8988T (cell line): ENCODE data around the gene ZNF573.
"Not testable (repeated sequence)": the region's sequence is repeated elsewhere in the genome, so short reads cannot be mapped to it uniquely, and the experiment has no call there.

ENCODE experiments used
- DNase-seq: peaks from one replicate; pipeline ENCODE4 v3.0.0; 2011

Gene ZNF573

DNA sequence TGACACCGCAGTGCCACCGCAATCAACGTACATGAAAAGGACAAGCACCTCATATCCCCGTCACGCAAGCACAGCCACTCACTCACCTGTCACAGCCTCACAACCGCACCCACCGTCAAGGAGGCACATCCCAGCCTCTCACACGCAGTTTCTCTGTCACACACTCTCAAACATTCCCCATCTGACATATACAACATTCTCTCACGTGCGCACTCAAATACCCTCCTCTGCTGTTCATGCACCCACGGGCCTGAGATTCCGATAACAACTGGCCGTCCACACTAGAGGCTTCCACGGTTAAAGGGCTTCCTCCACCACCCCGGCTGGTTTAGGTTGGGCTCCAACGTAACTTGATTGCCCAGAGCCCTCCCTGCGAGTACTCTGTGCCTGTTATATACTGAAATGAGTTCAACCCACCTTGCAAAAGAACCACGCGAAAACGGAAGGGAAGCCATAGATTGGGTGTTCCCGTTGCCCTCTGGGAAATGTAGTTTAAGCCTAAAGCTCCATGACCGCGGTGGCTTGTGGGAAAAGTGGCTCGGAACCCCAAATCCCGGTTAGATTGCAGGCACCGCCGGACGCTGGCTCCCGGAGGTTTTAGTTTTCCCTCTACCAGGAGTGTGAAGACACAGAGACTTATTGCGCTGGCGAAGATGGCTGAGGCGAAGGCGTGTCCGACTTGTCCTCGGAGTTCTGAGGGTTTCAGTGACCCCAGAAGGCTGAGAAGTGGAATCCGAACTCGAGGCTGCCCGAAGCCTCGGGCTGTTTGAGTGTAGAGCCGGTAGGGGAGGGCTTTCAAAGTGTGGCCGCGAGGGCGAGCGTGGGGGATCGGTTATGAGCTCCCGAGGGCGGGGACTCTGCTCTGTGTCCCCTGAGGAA, at the start of gene ZNF573:
Gene ZNF573, minus strand, starts transcription at position 460 of the 879 bp plus-strand sequence. CDS start 5,857 bp downstream, outside the sequence.
- peak; percentile 84 for DNase-seq

DNA sequence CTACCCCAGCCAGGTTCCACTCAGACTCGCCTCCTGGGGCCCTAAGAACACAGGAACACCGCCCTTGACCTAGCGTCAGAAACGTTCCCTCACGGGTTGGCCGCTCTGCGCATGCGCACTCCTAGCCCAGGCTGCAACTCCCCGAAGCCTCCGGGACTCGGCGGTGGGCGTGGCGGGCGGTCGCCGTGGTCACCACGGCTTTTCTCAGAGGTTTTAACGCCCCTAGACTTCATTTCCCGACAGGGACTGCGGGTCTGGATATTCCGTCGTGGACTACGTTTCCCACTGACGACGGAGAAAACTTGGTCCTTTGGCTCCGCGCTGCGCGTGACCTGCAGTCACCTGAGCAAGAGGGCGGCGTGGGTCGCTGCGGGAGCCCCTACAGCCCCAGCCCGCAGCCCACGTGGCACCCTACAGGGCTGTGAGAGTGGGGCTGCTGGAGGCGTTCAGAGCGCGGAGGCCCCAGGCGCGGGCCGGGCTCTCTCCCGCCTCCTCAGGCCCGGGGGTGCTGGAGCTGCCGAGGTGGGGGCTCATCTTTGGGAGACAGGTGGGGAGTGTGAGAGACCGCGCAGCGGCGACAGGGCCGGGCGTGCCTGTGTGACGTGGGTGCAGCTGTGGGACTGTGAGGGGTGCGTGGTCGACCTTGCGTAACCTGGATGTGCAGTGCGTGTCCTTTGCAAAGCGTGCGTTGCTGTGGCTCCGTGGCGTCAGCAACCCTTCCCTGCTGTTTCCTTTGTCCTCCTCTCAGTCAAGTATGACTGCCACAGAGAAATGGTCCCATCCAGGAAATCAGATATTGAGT, 38.0 kb upstream of the ZNF573 start:
- DNase-seq: no peak

DNA sequence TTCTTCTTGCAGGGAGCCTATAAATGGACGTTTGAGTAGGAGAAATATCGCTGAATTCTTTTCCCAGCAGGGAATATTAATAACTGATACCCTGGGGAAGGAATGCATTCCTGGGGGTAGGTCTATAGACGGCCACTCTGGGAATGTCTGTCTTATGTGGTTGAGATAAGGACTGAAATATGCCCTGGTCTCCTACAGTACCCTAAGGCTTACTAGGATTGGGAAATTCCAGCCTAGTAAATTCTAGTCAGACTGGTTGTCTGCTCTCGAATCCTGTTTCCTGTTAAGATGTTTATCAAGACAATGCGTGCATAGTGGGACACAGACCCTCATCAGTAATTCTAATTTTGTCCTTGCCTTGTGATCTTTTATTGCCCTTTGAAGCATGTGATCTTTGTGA, 36.2 kb upstream of the ZNF573 start:
- DNase-seq: not testable (repeated sequence)

DNA sequence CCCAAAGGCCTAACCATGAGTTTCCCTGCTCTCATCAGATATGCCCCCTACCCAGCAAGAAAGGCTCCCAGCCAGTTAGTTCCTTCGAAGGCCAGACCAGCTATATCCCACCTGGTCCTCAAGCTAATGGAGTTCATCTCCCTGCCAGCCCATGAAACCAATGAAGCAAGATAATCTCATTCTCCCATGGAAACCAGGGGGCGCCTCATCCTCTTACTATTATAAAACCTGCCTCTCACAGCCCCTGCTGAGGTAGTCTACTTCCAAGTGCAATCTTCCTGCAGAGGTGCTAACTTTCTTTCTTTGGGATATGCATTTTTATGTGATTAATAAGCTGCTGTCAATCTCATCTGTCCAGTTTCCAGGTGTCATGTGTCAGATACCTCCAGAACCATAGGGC, 34.0 kb upstream of the ZNF573 start:
- DNase-seq: no peak

DNA sequence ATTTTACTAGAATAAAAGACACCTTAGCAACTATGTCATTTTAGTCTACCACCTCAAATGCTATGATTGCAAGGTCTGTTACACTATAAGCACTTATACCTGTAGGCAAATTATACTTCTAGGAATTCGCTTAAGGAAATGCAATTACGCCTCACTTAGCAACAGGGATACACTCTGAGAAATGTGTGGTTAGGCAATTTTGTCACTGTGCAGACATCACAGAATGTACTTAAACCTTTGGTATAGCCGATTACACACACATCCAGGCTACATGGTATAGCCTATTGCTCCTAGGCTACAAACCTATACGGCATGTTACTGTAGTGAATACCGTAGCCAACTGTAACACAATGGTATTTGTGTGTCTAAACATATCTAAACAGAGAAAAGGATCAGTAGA, 30.0 kb upstream of the ZNF573 start:
- DNase-seq: no peak

DNA sequence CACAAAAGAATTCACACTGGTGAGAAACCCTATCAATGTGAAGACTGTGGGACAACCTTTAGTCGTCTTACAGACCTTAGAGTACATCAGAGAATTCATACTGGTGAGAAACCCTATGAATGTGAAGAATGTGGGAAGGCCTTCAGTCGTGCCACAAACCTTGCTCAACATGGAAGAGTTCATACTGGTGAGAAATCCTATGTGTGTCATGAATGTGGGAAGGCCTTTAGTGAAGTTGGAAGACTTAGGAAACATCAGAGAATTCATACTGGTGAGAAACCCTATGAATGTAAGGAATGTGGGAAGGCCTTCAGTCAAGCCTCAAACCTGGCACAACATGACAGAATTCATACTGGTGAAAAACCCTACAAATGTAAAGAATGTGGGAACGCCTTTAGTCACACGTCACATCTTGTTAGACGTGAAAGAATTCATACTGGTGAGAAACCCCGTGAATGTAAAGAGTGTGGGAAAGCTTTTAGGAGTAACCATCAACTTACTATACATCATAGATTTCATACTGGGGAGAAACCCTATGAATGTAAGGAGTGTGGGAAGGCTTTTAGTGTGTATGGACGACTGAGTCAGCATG, 24.0 kb upstream of the ZNF573 start:
- no peak for DNase-seq

DNA sequence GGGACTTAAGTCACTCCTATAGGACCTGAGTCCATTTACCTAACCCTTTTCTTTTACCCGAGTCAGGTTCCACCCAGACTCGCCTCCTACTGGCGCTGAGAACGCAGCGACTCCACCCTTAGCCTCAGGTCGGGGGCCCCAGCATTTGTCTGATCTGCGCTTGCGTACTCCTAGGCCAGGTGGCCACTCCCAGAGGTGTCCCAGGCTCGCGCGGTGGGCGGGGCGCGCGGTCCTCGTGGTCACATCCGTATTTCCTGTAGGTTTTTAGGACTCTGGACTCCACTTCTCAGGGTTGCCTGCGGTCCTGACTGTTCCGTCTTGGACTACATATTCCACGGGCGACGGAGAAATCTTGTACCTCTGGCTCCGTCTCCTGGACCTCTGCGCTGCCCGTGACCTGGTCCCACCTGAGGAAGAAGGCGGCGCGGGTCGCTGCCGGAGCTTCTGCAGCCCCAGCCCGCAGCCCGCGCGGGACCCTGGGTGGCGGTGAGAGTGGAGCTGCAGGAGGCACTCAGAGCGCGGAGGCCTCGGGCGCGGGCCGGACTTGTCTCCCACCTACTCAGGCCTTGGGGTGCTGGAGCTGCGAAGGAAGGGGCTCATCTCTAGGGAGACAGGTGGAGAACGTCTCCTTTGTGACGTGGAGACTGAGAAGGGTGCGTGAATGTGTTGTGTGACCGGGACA, 11.0 kb upstream of the ZNF573 start:
- no peak for DNase-seq

DNA sequence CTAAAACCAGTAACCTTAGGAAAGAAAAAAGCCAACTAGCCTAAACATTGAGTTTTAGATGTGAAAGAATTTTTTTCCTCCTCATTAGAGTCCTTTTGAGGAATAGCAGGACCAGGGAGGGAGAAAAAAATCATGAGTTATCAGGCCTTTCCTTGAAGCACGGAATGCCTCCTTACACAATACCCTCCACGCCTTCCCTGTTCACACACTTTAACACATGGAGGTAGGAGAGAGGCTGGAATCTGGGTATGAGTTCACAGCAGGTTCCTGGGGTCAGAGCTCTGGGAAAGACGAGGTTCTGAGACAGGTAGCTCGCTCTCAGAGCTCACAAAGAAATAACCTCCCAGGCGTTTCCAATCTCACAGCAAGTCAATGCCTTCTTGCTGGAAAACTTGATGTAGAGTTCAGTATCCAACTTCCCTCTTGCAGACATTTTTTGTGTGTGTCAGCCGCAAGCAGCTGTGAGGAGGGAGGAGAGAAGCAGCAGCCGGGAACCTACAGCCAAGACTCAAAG, 716 bp downstream of the ZNF573 start:
- DNase-seq: no peak

DNA sequence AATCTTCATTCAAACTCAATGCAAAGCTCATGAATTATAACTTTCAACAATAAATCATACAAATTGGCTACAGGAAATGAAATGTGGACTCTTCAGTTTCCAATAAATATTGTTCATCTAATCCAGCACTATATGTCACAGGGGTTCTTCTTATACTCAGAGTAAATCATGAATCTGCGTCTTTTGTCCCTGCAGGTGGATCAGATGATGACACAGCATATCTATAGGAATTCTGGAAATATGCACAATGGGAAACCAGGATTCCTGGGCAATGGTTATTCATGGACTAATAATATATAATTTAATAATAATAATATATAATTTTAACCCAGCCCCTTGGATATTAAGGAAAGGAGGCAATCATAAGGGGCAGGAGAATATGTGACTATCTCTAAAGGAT, 8.4 kb downstream of the ZNF573 start:
- no peak for DNase-seq

DNA sequence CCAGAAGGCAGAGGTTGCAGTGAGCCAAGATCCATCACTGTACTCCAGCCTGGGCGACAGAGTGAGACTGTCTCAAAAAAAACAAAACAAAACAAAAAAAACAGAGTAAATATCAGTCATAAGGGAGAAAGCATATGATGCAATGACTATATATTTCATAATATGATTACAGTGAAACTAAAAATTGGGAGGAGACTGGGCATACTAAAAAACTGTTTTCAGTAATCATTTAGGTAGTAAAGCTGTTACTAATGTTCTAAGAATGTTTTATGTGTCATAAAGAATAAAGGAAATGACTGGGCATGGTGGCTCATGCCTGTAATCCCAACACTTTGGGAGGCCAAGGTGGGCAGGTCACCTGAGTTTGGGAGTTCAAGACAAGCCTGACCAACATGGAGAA, 15.9 kb downstream of the ZNF573 start:
- DNase-seq: no peak

DNA sequence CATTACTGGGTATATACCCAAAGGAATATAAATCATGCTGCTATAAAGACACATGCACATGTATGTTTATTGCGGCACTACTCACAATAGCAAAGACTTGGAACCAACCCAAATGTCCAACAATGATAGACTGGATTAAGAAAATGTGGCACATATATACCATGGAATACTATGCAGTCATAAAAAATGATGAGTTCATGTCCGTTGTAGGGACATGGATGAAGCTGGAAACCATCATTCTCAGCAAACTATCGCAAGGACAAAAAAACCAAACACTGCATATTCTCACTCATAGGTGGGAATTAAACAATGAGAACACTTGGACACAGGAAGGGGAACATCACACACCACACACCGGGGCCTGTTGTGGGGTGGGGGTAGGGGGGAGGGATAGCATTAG, 21.7 kb downstream of the ZNF573 start:
- not testable (repeated sequence) for DNase-seq

DNA sequence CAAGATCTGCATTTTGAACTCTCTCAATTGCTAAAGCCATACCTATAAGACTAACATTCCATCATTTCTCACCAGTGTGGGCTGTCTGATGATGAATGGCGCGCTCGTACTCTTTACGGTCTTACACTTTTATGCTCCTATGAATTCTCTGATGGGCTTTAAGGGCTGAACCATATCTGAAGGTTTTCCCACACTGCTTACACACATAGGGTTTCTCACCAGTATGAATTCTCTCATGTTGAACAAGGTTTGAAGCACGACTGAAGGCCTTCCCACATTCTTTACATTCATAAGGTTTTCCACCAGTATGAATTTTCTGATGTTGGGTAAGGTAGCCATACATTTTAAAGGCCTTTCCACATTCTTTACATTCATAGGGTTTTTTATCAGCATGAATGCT, 41.0 kb downstream of the ZNF573 start:
- DNase-seq: no peak

DNA sequence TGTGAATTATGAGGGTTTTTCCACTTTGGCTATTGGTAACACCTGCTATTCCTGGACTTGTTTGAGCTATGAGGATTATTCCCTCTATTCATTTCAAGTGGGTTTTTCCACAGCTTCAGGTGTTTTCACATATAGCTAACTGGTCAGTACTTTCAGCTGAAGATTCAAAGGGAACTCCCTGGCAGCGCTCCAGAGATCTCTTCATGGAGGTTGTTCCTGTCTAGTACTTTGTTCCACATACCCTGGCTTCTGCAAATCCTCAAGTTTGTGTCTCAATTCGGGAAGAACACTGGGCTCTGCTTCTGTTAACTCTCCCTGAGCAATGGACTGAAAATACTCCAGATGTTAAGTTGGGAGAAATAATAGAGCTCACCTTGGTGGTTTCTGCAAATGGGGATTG, 54.2 kb downstream of the ZNF573 start:
- no peak for DNase-seq

DNA sequence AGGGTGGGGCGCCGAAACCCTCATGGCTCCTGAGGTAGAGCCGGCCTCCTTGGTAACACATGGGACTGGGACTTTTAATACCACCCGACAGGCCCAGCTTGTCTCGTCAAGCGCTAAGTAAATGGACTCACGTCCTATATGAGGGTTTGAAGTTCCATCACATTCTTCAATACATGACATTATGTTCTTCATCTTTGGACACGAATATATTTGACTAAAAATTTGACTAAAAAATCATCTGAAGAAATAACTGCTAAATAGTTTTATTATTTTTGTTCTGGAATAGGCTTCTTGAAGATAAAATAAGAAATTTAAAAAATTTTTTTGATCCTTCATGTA, 59.5 kb downstream of the ZNF573 start:
- no peak for DNase-seq

DNA sequence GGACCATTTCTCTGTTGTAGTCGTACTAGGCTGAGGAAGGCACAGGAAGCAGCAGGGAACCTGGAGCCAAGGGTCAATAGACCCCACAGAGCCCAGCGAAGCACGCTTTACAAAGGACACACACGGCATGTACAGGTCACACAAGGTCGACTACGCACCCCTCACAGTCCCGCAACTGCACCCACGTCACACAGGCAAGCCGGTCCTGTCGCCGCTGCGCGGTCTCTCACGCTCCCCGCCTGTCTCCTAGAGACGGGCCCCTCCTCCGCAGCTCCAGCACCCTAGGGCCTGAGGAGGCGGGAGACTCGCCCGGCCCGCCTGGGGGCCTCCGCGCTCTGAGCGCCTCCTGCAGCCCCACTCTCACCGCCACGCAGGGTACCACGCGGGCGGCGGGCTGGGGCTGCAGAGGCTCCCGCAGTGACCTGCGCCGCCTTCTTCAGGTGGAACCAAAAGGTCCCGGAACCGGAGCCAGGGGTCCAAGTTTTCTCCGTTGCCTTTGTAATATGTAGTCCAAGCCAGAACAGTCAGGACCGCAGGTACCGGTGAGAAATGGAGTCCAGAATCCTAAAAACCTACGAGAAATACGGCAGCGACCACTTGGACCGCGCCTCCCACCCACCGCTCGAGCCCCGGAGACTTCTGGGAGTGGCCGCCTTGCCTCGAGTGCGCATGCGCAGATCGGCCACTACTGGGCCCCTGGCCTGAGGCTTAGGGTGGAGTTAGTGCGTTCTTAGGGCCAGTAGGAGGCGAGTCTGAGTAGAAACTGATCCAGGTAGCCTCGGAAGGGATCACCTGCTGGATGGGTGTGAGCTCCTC, 60.1 kb downstream of the ZNF573 start, which contains the start of gene ZNF607:
Gene ZNF607, minus strand, starts transcription at position 651 of the 816 bp plus-strand sequence. CDS start 8,143 bp downstream, outside the sequence.
- DNase-seq: peak; percentile 95

DNA sequence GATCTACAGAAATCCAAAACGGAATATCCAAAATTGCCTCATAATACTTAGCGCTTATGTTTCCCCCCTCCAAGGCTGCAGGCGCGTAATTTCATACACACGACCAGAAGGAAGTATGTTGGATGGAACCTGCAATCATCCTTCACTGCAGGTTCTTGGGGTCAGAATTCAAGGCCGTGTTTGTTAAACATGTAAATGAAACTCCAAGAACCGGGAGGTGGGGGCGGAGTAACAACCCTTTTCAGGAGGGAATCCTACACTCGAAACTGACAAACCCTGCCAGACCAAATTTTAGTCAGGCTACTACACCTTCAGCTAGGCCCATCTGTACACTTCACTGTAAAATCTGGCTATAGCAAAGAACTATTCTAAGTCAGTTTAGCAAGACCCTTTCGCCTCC, 61.1 kb downstream of the ZNF573 start:
- DNase-seq: no peak

DNA sequence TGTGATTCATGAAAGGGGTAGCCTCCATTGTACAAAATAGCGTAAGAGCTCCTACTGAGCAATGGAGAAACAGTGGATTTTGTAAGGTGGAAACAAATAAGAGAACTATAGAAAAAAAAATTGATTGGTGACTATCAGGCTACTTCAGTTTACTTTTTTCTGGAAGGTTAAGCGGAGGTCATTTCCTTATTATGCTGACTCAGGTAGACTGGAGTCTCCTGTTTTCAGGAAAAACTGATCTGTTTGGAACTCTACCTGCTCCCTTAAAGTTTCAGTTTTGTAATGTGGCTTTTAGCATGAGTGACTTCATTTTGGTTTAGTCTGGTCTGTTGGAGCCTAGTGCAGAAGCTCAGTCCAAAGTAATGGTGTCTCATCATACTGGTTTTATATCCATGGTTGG, 63.2 kb downstream of the ZNF573 start:
- no peak for DNase-seq

DNA sequence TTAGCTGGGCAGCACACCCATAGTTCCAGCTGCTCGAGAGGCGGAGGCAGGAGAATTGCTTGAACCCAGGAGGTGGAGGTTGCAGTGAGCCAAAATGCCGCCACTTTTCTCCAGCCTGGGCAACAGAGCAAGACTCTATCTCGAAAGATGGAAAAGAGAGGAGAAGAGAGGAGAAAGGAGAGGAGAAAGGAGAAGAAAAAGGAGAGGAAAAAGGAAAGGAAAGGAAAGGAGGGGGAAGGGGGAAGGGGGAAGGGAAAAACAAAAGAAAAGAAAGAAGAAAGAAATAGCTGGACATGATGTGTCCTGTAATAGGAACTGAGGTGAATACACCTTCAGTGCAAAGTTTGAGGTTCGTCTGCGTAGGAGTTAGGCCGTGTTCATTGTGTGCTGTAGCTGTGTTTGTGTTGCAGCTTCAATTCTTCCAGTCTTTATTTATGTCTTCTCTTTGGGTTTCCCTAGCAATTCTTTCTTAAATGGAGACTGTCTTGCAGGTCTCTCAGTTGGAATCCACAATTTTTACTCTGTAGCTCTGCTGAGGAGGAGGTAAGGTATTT, 73.3 kb downstream of the ZNF573 start:
- no peak for DNase-seq

DNA sequence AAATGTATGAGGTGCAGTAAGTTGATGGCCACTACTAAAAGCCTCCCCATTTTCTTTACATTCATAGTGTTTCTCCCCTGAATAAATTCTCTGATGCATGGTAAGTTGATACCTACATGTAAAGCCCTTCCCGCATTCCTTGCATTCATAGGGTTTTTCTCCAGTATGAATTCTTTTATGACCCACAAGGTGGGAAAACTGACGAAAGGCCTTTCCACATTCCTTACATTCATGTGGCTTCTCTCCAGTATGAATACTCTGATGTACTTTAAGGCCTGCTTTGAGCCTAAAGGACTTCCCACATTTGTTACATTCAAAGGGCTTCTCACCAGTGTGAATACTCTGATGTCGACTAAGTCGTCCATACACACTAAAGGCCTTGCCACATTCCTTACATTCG, 80.3 kb downstream of the ZNF573 start:
- no peak for DNase-seq

DNA sequence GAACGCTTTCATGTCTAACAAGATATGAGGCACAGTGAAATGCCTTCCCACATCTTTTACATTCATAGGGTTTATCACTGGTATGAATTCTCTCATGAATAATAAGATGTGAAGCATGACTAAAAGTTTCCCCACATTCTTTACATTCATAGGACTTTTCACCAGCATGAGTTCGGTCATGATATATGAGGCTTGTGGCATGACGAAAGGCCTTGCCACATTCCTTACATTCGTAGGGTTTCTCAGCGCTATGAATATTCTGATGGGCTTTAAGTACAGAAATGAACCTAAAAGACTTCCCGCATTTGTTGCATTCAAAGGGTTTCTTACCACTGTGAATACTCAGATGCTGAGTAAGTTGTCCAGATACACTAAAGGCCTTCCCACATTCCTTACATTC, 81.2 kb downstream of the ZNF573 start:
- DNase-seq: no peak

DNA sequence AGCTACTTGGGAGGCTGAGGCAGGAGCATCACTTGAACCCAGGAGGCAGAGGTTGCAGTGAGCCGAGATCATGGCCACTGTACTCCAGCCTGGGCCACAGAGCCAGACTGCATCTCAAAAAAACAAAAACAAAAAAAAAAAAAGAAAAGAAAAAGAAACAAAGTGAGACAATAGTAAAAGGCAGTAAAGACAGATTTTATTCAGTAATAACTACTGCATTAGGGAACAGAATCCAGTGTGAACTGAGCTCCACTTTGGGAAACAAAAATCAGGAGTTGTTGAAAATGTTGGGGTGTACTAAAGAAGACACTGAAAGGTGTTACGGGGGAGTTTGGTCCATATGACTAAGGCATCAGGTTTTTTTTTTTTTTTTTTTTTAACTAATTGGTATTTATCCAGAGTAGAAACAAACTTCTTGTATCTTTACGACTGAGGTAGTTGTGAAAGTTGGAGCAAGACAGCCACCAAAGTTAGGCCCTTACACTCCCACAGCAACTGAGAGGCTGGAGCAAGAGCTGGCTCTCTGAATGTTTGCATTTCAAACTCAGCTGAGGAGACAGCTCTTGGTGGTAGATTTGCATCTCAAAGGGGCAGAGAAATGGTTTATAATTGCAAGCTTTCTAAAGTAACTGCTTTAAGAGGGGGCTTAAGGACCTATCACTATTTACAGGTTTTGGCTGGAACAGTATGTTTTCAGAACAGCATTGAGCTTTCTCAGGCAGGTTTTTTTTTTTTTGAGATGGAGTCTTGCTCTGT, 84.1 kb downstream of the ZNF573 start:
- no peak for DNase-seq
